HuH-7.5 (cell line): ENCODE results near the gene DGLUCY.
"Not testable (repeated sequence)": the region's sequence is repeated elsewhere in the genome, so short reads cannot be mapped to it uniquely, and the experiment has no call there.

Experiments
- DNase-seq: peaks from one replicate; pipeline ENCODE4 v3.0.0; 2011; ENCODE audit warnings: low spot score

DGLUCY gene

DNA sequence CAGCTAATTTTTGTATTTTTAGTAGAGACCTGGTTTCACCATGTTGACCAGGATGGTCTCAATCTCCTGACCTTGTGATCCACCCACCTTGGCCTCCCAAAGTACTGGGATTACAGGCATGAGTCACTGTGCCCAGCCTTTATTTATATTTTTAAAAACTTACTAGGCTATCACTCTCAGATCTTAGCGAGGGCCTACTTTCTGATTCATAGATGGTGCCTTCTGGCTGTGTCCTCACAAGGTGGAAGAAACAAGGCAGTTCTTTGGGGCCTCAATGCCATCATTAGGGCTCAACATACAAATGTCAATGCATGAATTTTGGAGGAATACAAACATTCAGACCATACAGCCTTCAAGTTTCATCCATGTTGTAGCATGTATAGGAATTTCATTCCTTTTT lies 2.4 kb upstream of the DGLUCY start:
- no peak for DNase-seq

DNA sequence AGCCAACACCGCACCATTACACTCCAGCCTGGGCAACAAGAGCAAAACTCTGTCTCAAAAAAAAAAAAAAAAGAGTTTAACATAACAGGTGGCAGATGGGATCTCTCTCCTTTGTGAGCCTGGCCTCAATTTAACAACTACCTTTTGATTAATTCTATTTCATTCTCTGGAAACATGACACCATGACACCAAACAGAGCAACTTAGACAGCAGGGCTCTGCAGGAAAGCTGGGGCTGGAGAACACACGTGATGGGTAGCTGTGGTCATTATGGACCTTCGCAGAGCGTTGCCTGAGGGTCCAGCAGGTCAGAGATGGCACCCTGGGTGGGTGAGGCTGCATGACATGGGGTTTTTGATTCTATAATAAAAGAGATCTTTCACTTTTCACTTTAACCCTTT lies 1.7 kb upstream of the DGLUCY start:
- DNase-seq: no peak

DNA sequence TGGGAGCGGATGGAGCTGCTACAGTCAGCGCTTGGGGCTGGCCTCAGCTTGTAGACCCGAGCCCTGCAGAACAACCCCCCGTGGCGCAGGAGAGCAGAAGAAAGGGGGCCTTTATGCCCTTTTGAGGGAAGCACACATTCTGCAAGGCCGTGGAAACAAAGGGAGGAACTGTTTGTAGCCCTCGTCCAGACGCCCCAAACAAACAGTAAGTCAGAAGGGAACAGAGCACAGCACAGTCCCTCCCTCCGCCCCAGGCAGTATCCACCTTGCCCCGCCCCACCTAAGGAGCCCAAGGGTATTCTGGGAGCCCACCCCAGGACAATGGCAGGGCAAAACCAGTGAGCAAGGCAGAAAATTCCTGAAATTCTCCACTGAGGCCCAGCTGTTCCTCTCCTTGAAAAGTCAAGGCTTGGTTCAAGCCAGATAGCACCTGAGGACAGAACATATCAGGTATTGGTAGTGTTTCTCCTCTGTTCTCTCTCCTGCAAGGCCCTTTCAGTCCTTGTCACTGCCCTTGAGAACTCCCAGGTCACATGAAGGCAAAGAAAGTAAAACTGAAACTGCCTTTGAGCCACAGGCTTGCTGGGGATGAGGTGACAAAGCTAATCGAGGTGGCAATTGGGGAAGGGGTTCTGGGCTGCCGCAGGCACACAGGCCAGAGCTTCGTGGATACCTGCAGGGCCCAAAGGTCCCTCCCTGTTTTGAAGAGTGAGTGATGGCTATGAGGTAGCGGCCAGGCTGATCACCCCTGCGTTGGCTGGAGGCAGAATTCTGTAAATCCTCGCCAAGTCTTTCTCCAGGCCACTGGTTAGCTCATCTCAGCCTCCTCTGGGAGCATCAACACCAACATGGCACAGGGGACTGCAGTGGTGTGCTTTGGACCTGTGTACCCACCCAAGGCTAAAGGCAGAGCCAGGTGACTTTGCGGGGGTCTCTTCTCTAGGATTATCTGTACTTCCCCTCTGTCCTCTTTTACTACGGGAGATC lies 499 bp downstream of the DGLUCY start:
- no peak for DNase-seq

DNA sequence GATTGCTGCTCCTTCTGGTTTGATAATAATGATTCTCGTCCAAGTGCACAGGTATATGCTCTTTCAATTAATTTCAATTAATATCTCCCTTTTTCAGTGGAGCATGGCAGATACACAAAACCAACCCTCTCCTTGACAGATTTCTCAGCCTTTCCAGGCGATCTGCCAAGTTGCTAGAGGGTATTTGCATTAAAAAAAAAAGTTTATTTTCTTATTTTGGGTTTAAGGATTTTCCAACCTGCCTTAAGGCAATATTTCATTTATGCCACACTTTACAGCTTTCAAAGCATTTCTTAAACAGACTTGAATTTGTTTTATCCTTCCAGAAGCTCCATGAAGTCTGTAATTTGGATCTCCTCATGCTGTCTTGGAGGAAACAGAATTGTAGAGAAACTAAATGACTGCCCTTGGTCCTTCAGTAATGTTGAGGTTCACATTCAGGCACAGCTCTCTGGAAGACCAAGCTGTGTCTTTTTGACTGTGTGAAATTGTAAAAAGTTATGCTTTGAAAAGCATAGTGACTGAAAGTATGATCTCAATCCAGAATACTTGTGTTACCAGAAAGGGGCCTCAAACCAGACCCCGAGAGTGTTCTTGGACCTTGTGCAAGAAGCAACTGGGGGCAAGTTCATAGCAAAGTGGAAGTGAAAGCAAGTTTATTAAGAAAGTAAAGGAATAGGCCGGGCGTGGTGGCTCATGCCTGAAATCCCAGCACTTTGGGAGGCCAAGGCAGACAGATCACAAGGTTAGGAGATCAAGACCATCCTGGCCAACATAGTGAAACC lies 2.3 kb downstream of the DGLUCY start:
- DNase-seq: no peak

DNA sequence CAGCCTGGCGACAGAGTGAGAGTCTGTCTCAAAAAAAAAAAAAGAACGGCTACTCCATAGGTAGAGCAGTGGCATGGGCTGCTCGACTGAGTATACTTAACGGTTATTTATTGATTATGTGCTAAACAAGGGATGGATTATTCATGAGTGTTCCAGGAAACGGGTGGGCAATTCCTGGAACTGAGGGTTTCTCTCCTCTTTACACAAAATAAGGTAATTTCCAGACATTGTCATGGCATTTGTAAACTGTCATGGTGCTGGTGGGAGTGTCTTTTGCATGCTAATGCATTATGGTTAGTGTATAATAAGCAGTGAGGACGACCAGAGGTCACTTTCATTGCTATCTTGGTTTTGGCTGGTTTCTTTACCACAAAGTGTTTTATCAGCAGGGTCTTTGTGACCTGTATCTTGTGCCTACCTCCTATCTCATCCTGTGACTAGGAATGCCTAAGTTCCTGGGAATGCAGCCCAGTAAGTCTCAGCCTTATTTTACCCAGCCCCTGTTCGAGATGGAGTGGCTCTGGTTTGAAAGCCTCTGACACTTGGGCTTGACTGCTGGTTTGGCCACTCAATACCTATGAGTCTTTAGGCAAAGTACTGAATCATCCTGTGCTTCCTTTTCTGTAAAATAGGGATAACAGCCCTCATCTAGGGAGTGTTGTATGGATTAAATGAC lies 3.2 kb downstream of the DGLUCY start:
- no peak for DNase-seq

DNA sequence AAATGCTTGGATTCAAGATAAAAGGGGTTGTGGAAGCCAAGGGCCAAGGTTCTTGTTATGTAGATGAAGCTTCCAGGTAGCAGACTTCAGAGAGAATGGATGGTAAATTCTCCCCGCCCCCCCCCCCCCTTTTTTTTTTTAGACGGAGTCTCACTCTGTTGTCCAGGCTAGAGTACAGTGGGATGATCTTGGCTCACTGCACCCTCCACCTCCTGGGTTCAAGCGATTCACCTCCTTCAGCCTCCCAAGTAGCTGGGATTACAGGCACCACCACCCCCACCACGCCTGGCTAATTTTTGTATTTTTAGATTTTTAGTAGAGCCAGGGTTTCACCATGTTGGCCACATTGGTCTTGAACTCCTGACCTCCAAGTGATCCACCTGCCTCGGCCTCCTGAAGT lies 4.1 kb downstream of the DGLUCY start:
- DNase-seq: no peak

DNA sequence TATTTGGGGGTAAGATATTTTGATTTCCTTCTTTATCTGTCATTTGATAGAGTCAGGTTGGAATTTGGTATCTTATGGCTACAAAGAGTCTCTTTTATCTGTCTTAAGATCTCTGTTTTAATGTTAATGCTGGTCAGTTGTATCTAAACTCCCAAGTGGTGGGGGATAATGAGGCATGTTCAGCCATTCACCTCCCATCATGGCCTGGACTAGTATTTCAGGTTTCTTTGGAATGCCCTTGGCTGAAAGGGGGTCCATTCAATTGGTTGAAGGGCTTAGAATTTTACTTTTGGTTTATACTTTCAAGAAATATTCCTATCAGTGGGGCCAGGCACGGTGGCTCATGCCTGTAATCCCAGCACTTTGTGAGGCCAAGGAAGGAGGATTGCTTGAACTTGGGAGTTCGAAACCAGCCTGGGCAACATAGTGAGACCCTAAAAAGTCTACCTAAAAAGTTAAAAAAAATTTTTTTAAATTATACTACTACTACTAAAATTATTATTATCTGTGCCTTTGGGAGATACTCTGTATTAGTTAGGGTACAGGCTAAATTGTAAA lies 4.7 kb downstream of the DGLUCY start:
- DNase-seq: no peak

DNA sequence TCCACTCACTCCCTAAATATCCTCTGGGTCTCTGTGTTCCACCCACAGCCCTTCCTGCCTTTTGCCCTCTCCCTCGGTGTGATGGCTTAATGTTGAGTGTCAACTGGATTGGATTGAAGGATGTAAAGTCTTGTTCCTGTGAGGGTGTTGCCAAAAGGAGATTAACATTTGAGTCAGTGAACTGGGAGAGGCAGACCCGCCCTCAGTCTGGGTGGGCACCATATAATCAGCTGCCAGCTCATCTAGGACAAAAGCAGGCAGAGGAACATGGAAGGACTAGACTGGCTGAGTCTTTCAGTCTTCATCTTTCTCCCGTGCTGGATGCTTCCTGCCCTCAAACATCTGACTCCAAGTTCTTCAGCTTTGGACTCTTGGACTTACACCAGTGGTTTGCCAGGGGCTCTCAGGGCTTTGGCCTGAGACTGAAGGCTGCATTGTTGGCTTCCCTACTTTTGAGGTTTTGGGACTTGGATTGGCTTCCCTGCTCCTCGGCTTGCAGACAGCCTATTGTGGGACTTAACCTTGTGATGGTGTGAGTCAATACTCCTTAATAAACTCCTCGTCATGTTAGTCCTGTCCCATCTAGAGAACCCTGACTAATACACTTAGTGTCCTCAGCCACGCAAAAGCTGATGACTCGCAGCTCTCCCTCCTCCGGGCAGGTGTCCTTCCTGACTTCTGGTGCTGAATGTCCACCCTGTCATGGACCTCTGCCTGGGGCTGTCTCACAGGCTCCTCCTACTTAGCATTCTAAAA lies 5.9 kb downstream of the DGLUCY start:
- DNase-seq: no peak

DNA sequence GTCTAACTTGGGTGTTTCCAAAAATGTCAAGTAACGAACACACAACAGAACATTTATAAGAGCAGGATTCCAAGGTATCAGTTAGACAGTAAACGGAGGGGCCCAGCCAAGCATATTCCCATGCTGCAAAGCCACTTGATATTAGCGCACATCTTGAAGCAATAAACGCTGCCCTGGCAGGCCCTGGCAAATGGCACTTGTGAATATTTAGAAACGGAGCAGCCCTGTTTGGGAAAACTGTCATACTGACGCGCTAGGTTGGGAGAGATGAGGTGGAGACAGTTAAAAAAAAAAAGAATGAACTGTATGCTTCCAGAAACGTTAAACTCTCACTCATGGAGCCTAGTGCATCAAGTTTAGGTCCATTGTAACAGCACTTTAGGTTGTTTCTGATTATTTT lies 9.3 kb downstream of the DGLUCY start:
- DNase-seq: no peak

DNA sequence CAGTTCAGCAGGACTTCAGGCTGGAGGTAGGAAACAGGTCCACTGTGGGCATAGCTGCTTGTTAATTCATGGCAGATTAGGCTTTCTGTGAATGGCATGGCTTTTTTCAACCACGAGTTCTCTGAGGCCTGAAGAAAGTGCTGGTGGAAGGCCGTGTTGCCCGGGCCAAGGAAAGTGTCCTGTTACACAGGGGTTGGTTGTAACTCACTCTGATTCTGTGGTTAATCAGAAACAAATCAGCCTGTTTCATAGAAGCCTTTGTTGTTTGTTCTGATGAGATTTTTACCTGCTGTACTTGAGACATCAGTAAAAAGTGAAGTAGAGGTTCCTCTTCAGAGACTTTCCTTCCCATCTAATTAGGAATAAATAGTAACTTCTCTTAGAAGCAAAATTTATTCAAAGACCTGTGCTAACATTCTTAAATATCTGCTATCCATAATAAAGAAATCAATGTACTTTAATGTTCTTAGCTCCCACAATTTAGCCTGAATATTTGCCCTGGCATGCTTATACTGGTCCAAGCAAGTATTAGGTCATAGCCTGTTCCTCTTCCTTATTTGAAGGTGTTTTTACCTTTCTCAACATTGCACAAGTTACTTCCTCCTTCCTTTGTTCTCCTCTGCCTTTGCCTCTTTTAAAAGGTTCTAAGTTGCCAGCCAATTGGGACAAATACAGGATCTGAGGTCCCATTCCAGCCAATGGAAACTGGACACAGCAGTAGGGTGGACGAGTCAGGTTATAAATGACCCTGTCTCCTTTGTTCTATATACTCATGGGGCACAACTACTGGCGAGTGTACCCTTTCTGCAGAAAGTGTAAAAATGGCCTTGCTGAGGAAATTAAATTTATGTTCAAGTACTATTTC lies 10.8 kb downstream of the DGLUCY start:
- not testable (repeated sequence) for DNase-seq

DNA sequence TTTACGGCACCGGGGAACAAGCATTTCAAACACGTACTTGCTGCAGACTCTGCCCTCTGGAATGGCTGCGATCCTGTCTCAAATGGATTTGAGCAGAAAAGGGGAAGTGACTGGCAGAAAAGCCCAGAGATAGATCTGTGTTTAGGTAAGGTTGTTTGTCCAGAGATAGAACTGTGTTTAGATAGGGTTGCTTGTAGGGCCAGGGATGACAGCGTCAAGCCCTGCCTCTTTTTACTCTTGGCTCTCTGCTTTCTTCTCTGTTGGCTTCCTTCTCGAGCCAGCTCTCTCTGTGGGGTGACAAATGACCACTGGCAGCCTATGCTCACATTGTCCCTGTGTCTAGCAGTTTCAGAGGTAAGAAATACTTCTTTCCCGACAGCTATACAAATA lies 11.4 kb downstream of the DGLUCY start:
- DNase-seq: no peak

DNA sequence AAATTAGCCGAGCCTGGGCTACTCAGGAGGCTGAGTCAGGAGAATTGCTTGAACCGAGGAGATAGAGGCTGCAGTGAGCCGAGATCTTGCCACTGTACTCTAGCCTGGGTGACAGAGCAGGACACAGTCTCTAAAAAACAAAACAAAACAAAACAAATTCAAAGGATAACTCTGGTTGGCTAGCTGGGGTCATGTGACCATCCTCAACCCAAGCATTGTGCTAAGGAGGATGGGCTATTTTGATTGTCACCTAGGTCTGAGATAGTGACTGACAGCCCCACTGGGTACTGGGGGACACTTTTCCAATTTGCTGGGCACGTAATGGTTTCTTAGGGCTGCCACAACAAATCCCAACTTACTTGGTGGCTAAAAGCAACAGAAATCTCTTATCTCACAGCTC lies 11.9 kb downstream of the DGLUCY start:
- no peak for DNase-seq

DNA sequence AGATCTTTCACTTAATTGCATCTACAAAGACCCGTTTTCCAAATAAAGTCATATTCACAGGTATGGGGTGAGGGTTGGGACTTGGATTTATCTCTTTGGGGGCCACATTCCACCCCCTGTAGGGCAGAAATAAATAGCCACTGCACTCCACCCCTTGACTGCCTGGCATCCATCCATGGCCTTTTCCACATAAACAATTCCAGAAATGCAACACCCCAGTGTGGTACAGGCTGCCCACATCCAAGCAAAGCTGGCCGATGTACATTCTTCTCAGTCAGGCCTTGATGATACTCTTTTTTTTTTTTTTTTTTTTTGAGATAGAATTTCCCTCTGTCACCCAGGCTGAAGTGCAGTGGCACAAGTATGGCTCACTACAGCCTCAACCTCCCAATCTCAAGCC lies 12.9 kb downstream of the DGLUCY start:
- DNase-seq: no peak

DNA sequence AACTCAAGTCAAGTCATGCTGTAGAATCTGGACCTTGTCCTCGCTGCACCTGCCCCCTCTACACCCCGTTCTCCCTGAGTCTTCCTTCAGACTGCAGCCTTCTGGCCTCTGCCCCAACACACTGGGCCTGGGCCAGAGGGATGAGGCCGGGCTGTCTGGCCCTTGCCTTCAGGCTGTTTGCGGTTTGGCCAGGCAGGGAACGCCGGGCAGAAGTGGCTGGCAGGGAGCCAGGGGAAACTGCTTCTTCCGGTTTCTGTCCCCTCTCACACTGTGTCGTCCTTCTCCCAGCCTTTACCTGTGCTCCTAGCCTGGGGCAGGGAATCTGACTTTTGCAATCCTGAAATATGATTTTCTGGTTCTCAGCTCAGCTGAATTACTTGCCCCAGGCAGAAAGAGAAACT lies 13.5 kb downstream of the DGLUCY start:
- peak; percentile 29 for DNase-seq

DNA sequence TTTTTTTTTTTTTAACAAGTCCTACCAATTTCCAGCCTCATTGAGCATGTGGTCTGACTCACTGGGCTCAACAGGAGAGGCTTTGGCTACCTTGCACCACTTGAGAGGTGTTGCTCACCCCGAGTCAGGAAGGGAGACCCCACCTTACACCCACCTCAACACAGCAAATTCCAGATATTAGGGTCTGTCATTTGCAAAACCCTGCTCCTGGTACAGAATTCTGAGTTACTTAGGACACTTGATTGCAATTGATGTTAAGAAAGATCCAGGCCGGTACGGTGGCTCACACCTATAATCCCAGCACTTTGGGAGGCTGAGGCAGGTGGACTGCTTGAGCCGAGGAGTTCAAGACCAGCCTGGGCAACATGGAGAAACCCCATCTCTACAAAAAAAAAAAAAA lies 14.1 kb downstream of the DGLUCY start:
- DNase-seq: no peak

DNA sequence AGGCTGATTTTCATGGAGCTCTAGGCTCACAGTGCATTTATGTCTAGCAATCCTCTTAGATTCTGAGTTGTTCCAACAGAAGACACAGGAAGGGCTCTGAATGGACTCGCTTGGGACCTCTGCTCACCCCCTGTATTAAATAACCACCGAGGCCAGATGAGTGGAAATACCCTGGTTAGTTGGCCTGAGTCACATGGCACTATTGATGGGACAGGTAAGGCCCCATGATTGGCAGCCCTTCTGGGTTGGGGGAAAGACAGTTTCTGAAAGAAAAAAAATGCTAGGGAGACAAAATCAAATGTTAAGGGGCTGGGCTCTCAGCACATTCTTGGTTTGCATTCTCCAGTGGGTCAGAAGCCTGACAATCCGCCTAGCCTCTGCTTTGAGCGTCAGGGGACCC lies 14.8 kb downstream of the DGLUCY start:
- no peak for DNase-seq

DNA sequence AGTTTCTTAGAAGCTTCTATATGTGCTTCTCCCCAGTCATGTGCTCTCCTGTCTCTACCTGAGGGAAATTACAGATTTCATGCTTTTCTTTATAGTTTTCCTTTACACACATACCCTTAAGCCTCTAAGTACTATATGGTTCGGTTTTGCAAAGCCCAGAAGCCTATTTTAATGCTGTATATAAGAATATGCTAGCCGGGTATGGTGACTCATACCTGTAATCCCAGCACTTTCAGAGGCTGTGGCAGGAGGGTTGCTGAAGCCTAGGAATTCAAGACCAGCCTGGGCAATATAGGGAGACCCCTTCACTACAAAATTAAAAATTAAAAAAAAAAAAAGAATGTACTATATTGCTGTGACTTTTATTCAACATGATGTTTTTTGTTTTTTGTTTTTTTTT lies 15.4 kb downstream of the DGLUCY start:
- DNase-seq: no peak

DNA sequence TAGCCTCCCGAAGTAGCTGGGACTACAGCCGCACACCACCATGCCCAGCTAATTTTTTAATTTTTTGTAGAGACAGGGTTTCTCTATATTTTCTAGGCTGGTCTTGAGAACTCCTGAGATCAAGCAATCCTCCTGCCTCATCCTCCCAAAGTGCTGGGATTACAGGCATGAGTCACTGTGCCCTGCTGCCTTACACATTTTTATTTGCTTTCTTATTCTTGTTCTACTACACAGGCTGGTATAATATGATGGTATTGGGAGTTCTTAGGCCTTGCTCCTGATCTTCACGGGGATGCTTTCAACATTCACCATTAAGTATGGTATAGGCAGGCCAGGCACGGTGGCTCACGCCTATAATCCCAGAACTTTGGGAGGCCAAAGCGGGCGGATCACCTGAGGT lies 21.2 kb downstream of the DGLUCY start:
- no peak for DNase-seq

DNA sequence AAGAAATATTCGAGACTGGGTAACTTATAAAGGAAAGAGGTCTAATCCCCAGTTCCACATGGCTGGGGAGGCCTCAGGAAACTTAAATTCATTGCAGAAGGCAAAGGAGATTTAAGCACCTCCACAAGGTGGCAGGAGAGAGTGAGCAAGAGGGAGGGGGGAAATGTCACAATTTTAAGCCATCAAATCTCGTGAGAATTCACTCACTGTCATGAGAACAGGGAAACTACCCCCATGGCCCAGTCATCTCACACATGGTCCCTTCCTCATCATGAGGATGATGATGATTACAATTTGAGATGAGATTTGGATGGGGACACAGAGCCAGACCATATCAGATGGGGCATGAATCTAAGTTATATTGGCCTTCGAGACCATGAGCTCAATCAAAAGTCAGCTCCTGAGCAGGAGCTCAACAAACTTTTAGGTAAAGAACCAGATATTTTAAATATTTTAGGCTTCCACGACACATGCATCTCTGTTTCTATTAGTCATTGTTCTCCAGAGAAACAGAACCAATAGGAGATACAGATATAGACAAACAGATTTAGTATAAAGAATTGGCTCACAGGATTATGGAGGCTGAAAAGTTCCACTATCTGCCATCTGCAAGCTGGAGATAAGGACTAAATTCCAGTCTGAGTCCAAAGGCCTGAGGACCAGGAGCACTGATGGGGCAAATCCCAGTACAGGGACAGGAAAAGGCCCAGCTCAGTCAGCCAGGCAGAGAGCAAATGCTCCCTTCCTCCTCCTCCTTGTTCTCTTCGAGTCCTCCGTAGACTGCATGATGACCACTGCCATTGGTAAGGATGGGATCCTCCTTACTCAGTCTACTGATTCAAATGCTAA lies 24.9 kb downstream of the DGLUCY start:
- DNase-seq: peak; percentile 26

DNA sequence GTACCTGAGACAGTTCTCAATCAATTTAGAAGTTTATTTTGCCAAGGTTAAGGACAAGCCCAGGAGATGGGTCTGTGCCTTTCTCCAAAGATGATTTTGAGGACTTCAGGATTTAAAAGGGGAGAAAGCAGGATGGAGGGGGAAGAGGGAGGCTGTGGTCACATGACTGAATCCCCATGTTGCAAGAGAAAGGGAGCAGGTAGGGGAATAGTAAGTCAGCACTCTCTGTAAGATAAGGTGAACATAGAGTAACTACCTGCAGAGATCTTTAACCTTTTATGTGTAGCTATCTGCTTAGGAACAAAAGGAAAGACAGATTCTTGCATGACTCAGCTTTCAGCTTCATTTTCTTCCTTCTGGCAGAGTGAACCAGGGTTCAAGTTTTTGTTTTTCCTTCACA lies 25.9 kb downstream of the DGLUCY start:
- no peak for DNase-seq
